GM12801 (cell line): Measurements from ENCODE around the gene HCN3.

Source experiments
- TF ChIP-seq, protein P1 (sequence below): IDR thresholded peaks from one replicate; pipeline ENCODE4 v1.5.1; 2011; ENCODE audit warnings: control low read depth; ENCODE audit not compliant: insufficient read length; ENCODE audit errors: extremely low read depth

HCN3 gene

DNA sequence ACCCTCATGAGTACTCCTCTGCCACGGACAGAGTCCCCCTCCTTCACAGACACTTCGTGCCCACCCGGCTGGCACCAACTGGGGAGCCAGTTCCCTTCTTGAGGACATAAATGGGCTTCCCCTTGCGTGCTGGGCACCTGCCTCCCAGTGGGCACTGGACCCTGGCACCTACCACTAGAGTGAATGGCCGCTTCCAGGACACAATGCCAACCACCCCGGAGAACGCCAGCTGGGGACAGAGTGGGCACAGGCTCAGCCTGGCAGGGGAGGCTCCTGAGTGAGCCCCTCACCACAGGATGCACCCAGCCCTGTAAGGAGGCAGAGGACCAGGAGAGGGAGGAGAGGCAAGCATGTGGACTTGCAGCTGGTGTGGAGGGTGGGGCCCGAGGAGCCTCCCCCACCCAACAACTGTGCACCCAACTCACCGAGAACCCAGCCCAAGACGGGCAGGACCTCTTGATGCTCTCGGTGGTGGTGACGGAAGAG is 23.0 kb upstream of the HCN3 start:
- TF ChIP-seq, protein P1, sequence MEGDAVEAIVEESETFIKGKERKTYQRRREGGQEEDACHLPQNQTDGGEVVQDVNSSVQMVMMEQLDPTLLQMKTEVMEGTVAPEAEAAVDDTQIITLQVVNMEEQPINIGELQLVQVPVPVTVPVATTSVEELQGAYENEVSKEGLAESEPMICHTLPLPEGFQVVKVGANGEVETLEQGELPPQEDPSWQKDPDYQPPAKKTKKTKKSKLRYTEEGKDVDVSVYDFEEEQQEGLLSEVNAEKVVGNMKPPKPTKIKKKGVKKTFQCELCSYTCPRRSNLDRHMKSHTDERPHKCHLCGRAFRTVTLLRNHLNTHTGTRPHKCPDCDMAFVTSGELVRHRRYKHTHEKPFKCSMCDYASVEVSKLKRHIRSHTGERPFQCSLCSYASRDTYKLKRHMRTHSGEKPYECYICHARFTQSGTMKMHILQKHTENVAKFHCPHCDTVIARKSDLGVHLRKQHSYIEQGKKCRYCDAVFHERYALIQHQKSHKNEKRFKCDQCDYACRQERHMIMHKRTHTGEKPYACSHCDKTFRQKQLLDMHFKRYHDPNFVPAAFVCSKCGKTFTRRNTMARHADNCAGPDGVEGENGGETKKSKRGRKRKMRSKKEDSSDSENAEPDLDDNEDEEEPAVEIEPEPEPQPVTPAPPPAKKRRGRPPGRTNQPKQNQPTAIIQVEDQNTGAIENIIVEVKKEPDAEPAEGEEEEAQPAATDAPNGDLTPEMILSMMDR = no peak

DNA sequence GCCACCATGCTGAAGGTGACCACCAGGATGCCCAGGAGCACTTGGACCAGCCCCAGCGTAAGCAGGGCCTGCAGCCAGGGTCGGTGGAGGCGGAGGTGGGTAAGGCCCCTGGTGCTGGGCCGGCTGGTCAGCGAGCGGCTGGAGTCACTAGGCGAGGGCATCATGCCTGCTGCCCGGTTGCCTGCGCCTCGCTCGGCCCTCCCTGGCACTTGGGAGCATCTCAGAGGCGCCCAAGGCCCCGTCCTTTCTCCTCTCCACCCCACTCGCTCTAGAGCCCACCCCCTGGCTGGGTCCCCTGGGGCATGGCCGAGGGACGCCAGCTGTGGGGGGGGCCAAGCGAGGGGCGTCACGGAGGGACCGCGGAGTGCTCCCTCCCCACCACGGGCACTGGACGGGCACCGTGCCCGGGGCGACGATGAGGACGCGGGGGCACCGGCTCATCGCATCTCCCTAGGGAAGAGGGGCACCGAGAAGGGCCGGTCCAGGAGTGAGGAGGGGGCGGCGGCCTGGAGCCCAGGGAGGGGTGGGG is 22.5 kb upstream of the HCN3 start:
- TF ChIP-seq, protein P1 = no peak

DNA sequence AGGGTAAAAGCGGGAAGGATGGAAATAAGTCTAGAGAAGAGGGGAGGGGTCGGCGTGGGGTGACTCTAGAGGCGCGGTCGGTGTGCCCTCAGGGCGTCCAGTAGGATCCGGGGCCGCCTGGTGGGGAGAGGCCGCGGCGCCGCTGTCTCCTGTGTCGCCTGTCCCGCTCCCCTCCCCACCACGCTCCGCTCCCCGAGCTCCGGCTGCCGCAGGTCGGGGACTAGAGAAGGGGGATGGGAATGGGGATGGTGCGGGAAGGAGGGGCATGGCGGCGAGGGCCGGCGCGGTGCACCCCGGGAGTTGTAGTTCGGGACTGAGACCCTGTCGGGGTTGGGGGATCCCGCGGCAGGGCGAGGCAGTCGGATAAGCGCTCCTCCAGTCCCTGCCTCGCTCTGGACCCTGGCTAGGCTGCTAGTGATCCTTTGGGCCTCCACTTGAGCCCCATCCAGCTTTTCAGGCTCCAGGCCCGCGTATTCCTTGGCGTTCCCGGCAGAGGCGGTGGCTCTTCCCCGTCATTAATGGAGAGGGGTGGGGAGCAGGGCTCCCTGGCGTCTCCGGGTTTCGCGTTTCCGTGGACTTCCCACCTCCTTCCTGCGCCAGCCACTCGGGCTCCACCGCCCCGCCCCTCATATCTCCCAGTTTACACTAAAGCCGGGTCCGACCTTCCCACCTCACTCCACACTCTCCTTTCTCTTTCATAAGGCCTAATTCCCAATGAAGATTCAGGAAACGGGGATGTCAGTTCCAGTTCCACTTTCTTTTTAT is 21.8 kb upstream of the HCN3 start, which contains the start of gene ENTREP3:
Gene ENTREP3, minus strand, starts transcription at position 241 of the 765 bp plus-strand sequence. CDS start 606 bp downstream, outside the sequence.
- TF ChIP-seq, protein P1 = no peak

DNA sequence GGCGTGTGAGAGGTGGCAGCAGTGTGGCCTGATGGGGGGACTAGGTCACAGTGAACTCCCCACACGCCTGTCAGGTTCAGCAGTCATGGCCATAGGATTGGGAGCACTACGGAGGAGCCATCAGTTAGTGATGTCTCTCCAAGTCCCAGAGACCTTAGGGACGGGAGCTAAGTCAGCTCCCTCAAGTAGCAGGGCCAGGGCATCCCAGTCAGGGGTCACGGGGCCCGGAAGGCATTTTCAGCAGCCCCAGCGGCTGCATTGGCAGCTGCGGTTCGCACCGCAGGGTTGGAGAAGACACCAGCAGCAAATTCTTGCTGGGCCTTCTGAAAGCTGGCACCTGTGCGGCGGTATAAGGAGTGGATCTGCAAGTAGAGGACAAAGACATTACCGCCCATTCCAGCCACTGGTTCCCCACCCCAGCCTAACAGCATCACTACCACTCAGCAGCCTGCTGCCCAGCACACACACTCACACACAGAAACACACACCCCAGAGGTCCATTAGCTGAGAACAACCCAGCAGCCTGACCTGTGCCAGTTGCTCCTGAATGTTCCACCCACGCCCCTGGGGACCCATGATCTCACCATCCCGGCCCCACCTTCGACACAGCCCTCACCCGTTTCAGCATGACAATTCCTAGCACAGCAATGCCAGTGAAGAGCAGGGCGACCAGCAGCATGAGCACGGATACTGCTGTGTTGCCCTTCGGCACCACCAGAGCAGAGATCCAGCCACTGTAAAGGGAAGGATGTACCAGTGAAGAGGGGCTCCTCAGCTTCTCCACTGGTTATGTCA is 21.0 kb upstream of the HCN3 start:
- TF ChIP-seq, protein P1 = no peak

DNA sequence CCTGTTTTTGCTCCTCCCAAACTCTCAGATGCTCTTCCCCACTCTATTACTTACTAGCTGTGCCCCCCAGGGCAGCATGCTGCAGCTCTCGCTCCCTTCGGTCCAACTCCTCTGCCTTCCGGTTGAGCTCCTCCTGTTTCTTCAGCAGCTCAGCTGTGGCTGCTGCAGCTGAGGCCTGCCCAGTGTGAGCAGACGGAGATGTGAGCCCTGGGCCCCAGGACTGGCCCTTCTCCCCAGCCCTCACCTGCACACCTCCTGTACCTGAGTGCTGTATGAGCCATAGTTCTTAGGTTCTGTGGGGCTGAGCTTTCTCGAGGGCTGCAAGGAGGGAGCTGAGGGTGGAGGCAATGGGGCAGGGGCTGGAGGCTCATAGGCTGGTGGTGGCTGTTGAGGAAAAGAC is 17.0 kb upstream of the HCN3 start:
- TF ChIP-seq, protein P1 = no peak

DNA sequence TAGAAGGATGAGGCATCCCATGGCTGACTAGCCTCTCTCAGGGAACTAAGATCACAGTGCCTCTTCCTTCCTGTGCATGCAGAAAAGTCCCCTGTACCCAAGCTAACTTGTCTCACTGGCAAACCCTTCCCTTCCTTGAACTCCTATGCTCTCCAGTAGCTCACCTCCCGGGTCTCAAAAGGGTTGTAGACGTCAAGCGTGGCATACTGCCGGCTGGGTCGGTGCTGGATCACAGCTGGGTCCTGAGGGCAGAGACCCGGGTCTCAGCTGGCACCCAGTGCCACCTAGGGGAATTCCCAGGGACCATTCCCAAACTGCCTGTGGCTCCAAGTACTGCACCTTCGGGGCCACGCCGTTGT is 15.8 kb upstream of the HCN3 start:
- TF ChIP-seq, protein P1 = no peak
